Activated CD8-positive, alpha-beta memory T cell treated with anti-CD3 and anti-CD28 coated beads for 1 hour (primary cell): Measurements from ENCODE around the gene NUP93.
"Not testable (repeated sequence)": the region's sequence is repeated elsewhere in the genome, so short reads cannot be mapped to it uniquely, and the experiment has no call there.

Source experiments
- DNase-seq, 2 donors: peaks; one replicate each; pipeline ENCODE4 v3.0.0-alpha.2; 2020; ENCODE audit warnings: low read depth in 1 of 2; ENCODE audit errors: extremely low read depth in 1 of 2

The NUP93 gene

GRCh38 chr16:56708525-56709442 lies 21.1 kb upstream of the NUP93 start:
- no peak for DNase-seq

GRCh38 chr16:56709443-56710040 lies 20.4 kb upstream of the NUP93 start:
- DNase-seq: no peak

- DNase-seq: no peak
These were observed 19.7 kb upstream of the NUP93 start for GRCh38 chr16:56710181-56710737.

DNA sequence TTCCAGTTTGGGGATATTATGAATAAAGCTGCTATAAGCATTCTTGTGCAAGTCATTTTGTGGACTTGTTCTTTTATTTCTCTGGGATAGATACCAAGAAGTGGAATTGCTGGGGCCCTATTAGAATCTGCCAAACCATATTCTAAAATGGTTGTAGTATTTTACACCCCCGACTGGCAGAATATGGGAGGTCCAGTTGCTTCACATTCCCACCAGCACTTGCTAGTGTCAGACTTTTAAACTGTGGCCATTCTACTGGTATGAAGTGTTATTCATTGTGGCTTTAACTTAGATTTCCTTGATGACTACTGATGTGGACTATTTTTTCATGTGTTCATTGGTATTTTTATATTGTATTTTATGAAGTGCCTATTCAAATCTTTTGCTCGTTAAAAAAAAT lies 18.1 kb upstream of the NUP93 start:
- no peak for DNase-seq

GRCh38 chr16:56713794-56714193 lies 16.1 kb upstream of the NUP93 start:
- no peak for DNase-seq

- no peak for DNase-seq
These were observed 14.8 kb upstream of the NUP93 start for GRCh38 chr16:56715126-56715525.

DNA sequence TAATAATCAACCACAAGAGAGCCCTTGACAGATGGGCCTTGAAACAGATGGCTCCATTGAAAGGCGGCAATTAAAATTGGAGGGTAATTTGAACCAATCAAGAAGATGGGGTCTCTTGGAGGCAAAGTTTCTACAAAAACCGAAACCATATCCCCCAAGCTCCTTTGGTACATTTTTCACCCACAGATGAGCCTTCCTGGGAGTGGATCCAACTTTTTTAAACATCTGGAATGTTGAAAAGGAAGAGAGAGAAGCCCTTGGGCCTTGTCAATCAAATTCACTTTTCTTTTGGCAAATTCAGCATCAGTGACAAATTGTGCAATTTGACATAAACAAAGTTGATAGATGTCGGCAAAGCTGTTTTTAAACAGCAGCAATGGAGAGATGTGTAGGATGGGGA lies 13.2 kb upstream of the NUP93 start:
- no peak for DNase-seq

DNA sequence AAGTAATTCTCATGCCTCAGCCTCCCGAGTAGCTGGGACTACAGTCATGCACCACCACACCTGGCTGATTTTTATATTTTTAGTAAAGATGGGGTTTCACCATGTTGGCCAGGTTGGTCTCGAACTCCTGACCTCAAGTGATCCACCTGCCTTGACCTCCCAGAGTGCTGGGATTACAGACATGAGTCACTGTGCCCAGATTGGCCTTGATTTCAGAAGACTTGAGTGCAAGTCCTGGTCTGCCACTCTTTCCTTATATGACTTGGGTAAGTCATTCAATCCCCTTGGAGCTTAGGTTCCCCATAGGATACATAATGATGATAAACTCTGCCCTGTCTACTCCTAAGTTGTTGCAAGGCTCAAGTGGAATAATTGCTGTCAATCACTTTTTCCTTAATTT lies 12.4 kb upstream of the NUP93 start:
- DNase-seq: not testable (repeated sequence)

- no peak for DNase-seq
These were observed 7.6 kb upstream of the NUP93 start for GRCh38 chr16:56722200-56722842.

- DNase-seq: no peak
These were observed 5.7 kb upstream of the NUP93 start for GRCh38 chr16:56724191-56724590.

DNA sequence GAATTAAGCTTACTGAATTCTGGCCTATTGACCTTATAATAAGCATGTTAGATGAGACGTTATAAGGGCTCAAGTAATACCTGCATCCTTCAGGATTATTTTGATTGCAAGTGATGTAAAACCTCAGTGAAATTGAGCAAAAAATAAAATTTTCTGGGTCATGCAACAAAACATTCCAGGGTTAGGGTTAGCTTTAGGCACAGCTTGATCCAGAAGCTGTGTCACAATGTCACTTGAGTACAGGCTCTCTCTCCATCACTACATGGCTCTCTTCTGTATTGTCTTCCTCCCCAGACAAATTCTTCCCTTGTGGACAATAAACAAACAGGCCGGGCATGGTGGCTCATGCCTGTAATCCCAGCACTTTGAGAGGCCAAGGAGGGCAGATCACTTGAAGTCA lies 3.6 kb upstream of the NUP93 start:
- no peak for DNase-seq

- DNase-seq: no peak
These were observed 3.0 kb upstream of the NUP93 start for GRCh38 chr16:56726926-56727325.

- no peak for DNase-seq
These were observed 1.9 kb upstream of the NUP93 start for GRCh38 chr16:56728027-56728426.

- no peak for DNase-seq
These were observed 772 bp upstream of the NUP93 start for GRCh38 chr16:56728980-56729734.

DNA sequence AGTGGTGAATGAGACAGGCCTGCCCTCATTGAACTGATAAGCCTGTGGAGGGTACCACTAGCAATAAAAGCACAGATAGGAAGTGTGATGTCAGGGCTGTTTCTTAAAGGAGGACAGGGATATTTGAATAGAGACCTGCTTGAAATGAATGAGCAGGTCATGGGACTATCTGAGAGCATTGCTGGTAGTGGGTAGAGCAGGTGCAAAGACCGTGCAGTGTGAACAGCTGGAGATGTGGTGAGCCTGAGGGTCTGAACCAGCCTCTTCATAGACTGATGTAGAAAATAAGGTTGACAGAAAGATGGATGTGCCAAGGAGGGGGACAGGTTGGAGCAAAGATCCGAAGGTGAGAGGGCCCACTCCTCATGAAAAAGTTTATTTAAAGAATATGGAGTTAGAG lies 2.4 kb downstream of the NUP93 start:
- DNase-seq: no peak

DNA sequence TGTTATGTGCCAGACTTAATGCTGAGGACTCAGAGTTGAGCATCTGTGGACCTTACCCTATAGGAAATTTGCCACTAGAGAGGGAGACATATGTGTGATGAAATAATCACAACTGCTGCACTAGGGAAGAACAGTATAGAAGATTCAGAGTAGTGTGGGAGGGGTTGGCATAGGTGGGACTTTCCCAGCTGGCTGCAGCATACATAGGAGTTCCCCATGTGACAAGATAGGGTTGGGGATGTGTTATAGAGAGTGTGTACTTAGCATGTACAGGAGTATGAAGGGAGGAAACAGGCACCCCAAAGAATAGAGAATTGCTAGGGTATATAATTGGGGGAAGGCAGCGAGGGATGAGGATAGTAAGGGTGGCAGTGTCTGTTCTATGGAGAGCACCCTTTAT lies 2.9 kb downstream of the NUP93 start:
- DNase-seq: no peak

GRCh38 chr16:56734429-56734828 lies 4.5 kb downstream of the NUP93 start:
- DNase-seq: no peak

GRCh38 chr16:56736476-56736875 lies 6.5 kb downstream of the NUP93 start:
- DNase-seq: no peak

- DNase-seq: no peak
These were observed 7.6 kb downstream of the NUP93 start for GRCh38 chr16:56737539-56737938.

DNA sequence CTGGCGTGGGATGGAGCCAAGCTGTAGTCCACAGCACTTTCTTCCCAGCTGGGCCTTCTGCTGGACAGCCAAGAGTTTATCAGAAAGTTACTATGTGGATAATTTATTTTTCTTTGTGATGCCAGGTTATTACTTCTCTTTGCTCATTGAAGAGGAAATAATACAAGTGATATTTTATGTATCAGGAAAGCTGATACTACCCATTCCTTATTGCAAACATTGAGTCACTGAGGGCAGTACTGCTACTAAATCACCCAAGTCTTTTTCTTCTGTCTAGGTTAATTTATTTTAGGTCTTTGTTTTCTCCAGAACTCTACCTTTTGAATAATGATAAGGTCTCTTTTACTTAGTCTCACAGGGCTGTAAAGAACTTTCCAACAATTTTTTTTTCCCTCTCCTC lies 8.3 kb downstream of the NUP93 start:
- no peak for DNase-seq

- not testable (repeated sequence) for DNase-seq
These were observed 9.4 kb downstream of the NUP93 start for GRCh38 chr16:56739378-56739777.
